GM18951 (cell line): ENCODE measurements around the gene DTHD1.

Source experiments
- POLR2A ChIP-seq: IDR thresholded peaks from 4 replicates; pipeline ENCODE4 v1.6.1; 2011; ENCODE audit warnings: mild to moderate bottlenecking; ENCODE audit not compliant: insufficient read length, insufficient read depth; ENCODE audit errors: extremely low read depth
- in situ Hi-C: fragments of 300-500 bp; cut with MboI; formaldehyde crosslinking; loops from one replicate; pipeline ENCODE4 v1.12.0; 2022; ENCODE audit warnings: low sequenced_read_pairs, mixed read lengths, inconsistent platforms; ENCODE audit not compliant: unreplicated experiment

The DTHD1 gene

DNA sequence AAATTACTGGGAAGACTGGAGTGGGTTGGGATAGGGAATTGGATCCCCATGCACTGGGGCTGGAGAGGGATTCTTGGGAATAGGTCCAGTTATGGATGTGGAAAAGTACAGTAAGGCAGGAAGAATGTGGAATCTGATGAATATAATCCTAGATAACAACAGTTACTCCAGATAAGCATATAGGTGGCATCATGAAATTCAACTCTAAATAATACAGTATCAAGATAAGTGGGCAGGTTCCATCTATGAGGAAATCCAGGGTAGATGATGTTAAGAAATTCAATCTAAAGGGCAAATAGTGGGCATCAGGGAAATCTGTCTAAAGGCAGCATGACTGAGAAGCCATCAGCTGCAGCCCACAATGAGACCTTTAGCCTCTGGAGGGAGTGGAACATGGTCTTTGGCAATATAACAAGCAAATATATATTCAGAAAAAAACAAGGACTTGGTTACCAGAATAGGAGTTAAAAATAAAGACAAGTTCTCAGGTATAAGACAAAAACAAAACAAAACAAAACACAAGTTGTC, 1.2 kb downstream of the DTHD1 start:
- in situ Hi-C loops = no loop called here
- TF ChIP-seq POLR2A = no peak

GRCh38 chr4:36283912-36284465, 2.6 kb downstream of the DTHD1 start:
- in situ Hi-C loops = no loop called here
- TF ChIP-seq POLR2A = no peak

DNA sequence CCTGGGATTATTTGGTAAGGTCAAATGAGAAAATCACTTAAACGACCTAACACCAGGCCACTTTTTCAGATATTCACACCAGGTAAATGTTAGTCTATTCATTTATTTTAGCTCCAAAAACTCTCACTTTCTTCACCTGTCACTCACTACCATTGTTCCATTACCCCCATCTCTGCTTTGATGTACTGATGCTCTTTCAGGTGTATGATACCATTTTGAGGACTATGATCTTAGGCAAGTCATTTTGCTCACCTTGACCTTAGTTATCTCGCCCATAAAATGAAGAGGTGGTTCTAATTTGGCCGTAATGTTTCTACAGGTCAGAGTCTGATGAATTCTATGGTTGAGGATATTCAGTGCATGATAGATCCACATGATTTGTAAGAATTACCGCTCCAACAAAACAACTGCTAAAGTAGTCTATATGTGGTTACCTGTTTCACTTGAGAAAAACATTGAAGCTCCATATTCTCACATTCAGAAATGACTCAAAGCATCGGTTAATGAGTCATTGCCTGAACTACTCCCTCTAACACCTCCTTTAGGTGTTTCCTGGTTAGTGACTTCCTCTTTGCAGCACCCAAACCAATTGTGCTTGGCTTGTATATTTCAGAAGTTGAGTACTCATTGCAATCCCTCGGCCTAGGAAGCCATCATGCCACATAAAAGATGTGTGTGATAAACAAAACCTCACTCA, 4.5 kb downstream of the DTHD1 start:
- in situ Hi-C loops = no loop called here
- TF ChIP-seq POLR2A = no peak

DNA sequence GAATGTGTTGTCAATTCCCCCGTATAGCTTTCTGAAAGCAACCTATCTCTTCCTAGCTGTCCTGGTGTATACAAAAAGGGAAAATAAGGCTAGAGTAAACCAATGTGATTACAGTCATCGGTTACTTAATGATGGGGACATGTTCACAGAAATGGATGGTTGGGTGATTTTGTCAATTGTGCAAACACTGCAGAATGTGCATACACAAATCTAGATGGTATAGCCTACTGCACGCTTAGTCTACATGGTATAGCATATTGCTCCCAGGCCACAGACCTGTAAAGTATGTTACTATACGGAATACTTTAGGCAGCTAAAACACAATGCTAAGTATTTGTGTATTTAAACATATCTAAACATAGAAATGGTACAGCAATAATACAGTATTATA, 5.1 kb downstream of the DTHD1 start:
- in situ Hi-C loops = no loop called here
- TF ChIP-seq POLR2A = no peak

- in situ Hi-C loops = no loop called here
- TF ChIP-seq POLR2A = no peak
Measured at GRCh38 chr4:36288731-36289426, 7.5 kb downstream of the DTHD1 start.

DNA sequence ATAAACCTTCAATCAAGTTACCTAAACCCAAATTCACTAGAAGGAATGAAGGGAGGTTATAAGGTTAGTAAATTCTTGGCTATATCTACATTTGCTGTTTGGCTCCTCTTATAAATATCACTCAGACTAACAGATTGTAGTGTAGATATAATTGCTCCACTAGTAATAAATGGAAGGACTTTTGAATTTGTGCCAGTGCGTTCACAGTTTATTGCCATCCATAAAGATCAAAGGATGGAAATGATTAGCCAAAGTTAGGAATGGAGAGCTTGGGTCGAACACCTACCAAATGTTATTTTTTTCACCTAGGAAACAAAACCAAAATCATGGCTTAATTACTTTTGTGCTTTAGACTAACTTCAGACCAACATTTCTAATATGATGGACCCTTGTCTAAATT, 9.2 kb downstream of the DTHD1 start:
- TF ChIP-seq POLR2A = no peak
- in situ Hi-C loops = no loop called here

DNA sequence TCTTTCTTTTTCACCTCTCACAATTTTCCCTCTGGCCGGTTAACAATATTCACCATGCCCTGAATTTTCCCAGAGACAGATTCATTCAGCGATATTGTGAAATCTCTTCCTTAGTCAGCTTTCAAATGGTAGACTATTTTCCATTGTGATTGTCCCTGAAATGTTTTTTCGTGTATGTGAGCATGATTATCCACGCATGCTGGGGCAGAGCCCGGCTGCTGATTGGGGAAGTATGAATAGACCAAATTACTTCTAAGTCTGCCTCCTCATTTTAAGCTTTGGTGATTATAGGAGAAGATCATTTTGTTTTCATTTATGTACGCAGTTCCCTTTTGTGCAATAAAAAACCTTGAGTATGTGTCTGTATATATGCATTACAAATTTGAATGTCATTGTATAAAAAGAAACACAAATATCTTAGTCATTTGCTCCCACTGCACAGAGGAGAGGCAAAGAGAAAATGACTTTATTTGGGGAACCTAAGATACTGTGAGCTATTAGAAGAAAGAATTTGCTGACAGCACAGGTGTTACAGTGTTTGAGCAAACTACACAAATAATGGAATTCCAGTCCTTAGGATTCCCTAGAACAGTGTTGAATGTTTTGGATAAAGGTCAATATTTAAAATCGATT, 11.3 kb downstream of the DTHD1 start:
- TF ChIP-seq POLR2A = no peak
- in situ Hi-C loops = no loop called here

- no peak for TF ChIP-seq POLR2A
- in situ Hi-C loops = no loop called here
Measured at GRCh38 chr4:36301127-36301526, 19.7 kb downstream of the DTHD1 start.

- no peak for TF ChIP-seq POLR2A
- in situ Hi-C loops = no loop called here
Measured at GRCh38 chr4:36303426-36304137, 22.2 kb downstream of the DTHD1 start.

- no peak for TF ChIP-seq POLR2A
- in situ Hi-C loops = no loop called here
Measured at GRCh38 chr4:36304138-36304681, 22.8 kb downstream of the DTHD1 start.

DNA sequence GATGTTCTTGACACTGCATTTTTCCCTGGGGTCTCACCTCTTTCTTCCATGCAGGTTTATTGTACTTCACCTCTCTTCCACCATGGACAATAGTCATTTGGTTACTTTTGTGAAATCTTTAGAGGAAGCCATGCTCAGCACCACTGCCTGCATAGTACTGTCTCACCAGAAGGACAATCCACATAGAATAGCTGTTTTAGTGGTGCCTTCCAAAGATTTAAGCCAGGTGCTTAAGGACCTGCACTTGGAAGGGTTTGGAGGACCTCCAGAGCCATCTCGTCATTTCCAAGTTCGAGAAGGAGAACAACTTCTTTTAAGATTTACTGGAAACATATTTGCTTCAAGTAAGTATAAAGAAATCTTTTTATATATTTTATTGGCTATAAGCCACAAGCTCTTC, 26.7 kb downstream of the DTHD1 start:
- no peak for TF ChIP-seq POLR2A
- in situ Hi-C loops = no loop called here

- in situ Hi-C loops = no loop called here
- no peak for TF ChIP-seq POLR2A
Measured at GRCh38 chr4:36310216-36310615, 28.8 kb downstream of the DTHD1 start.

GRCh38 chr4:36310793-36311192, 29.4 kb downstream of the DTHD1 start:
- in situ Hi-C loops = no loop called here
- TF ChIP-seq POLR2A = no peak

GRCh38 chr4:36312511-36312910, 31.1 kb downstream of the DTHD1 start:
- TF ChIP-seq POLR2A = no peak
- in situ Hi-C loops = no loop called here
